Measurements from ENCODE around the gene PAK3.

Gene PAK3

GRCh38 chrX:111181951-111182350 is 86.0 kb downstream of the PAK3 start:
- DNase-seq: no peak
- Histone ChIP-seq H3K4me3 (no peak overlapping the region), H3K36me3 (no peaks in the 10 kb centered on the region), H3K4me1 (no peaks in the 10 kb centered on the region), H3K27ac (no peak overlapping the region), H3K27me3 (no peaks in the 10 kb centered on the region), H3K9me3 (no peaks in the 10 kb centered on the region)
- TF ChIP-seq CTCF (IDR thresholded peaks at IDR 0.05): no peak
- intact Hi-C loops (cut with DNase I; ENCODE audit: low total_unique reads): no loop called here

GRCh38 chrX:111182997-111183396 is 87.0 kb downstream of the PAK3 start:
- intact Hi-C loops (cut with DNase I; ENCODE audit: low total_unique reads): no loop called here
- TF ChIP-seq CTCF (IDR thresholded peaks at IDR 0.05): no peak
- Histone ChIP-seq H3K27me3 (no peaks in the 10 kb centered on the region), H3K27ac (no peak overlapping the region), H3K4me1 (no peaks in the 10 kb centered on the region), H3K4me3 (no peak overlapping the region), H3K36me3 (no peaks in the 10 kb centered on the region), H3K9me3 (no peaks in the 10 kb centered on the region)
- no peak for DNase-seq

- no peaks in the 10 kb centered on the region for H3K36me3 ChIP-seq
- DNase-seq: no peak
- H3K4me1 ChIP-seq: no peaks in the 10 kb centered on the region
- no peak overlapping the region for H3K27ac ChIP-seq
- intact Hi-C loops (cut with DNase I; ENCODE audit: low total_unique reads): no loop called here
- H3K4me3 ChIP-seq: no peak overlapping the region
- no peaks in the 10 kb centered on the region for H3K9me3 ChIP-seq
- TF ChIP-seq CTCF (IDR thresholded peaks at IDR 0.05): no peak
- H3K27me3 ChIP-seq: no peaks in the 10 kb centered on the region
These were observed 95.6 kb downstream of the PAK3 start for GRCh38 chrX:111191598-111191997.

- Histone ChIP-seq H3K27ac (no peak overlapping the region), H3K36me3 (no peaks in the 10 kb centered on the region), H3K9me3 (no peaks in the 10 kb centered on the region), H3K4me3 (no peak overlapping the region), H3K27me3 (no peaks in the 10 kb centered on the region), H3K4me1 (peaks cover 0 to 26% (median 0%) of the 10 kb centered on the region in 4 donors)
- no peak for TF ChIP-seq CTCF (IDR thresholded peaks at IDR 0.05)
- intact Hi-C loops (cut with DNase I; ENCODE audit: low total_unique reads): no loop called here
- no peak for DNase-seq
These were observed 103.5 kb downstream of the PAK3 start for GRCh38 chrX:111199505-111199904.

- Histone ChIP-seq H3K36me3 (no peaks in the 10 kb centered on the region), H3K27ac (no peak overlapping the region), H3K4me3 (no peak overlapping the region), H3K27me3 (no peaks in the 10 kb centered on the region), H3K9me3 (no peaks in the 10 kb centered on the region), H3K4me1 (peaks cover 0 to 26% (median 0%) of the 10 kb centered on the region in 4 donors)
- intact Hi-C loops (cut with DNase I; ENCODE audit: low total_unique reads): no loop called here
- no peak for TF ChIP-seq CTCF (IDR thresholded peaks at IDR 0.05)
- no peak for DNase-seq
These were observed 104.3 kb downstream of the PAK3 start for GRCh38 chrX:111200327-111200726.

GRCh38 chrX:111207851-111208250 is 111.9 kb downstream of the PAK3 start:
- no peak for DNase-seq
- no peak for TF ChIP-seq CTCF (IDR thresholded peaks at IDR 0.05)
- Histone ChIP-seq H3K4me1 (peaks cover 0 to 15% (median 0%) of the 10 kb centered on the region in 4 donors), H3K9me3 (no peaks in the 10 kb centered on the region), H3K4me3 (no peak overlapping the region), H3K36me3 (no peaks in the 10 kb centered on the region), H3K27ac (no peak overlapping the region), H3K27me3 (no peaks in the 10 kb centered on the region)
- intact Hi-C loops (cut with DNase I; ENCODE audit: low total_unique reads): no loop called here
